MM.1S (cell line): ENCODE measurements around the gene SNRPB.

Source experiments
- EZH2 ChIP-seq: fragments of 300-600 bp; sonication (generic); optimal IDR thresholded peaks from 2 replicates; pipeline ENCODE3; 2017; ENCODE audit warnings: low read depth, mild to moderate bottlenecking, antibody characterized with exemption, low read length, mixed read lengths
- TF ChIP-seq, protein P1 (sequence below): fragments of 300-600 bp; sonication (generic); IDR thresholded peaks from 2 replicates; pipeline ENCODE4 v1.5.1; 2016; ENCODE audit warnings: antibody characterized with exemption, low read length, mixed read lengths

DNA sequence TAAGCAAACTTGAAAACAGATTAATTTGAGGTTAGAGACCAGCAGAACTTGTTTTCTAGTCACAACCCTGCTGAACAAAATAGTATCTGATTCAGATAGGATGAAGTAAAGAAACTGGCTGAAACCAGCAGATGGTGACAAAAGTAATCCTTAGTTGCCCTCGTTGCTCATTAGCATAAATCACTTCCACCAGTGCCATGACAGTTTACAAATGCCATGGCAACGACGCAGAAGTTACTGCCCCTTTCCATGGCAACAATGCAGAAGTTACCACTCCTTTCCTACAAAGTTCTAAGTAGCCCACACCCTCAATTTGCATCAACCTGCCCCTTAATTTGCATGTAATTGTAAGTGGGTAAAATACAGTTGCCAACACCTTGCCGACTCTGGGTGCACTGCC, 23.7 kb downstream of the SNRPB start:
- no peak for TF ChIP-seq EZH2
- TF ChIP-seq, protein P1, sequence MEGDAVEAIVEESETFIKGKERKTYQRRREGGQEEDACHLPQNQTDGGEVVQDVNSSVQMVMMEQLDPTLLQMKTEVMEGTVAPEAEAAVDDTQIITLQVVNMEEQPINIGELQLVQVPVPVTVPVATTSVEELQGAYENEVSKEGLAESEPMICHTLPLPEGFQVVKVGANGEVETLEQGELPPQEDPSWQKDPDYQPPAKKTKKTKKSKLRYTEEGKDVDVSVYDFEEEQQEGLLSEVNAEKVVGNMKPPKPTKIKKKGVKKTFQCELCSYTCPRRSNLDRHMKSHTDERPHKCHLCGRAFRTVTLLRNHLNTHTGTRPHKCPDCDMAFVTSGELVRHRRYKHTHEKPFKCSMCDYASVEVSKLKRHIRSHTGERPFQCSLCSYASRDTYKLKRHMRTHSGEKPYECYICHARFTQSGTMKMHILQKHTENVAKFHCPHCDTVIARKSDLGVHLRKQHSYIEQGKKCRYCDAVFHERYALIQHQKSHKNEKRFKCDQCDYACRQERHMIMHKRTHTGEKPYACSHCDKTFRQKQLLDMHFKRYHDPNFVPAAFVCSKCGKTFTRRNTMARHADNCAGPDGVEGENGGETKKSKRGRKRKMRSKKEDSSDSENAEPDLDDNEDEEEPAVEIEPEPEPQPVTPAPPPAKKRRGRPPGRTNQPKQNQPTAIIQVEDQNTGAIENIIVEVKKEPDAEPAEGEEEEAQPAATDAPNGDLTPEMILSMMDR, result no peak
